IPS-18a (cell line): Measurements from ENCODE around the gene PDE9A.

Experiments
- H3K27ac ChIP-seq: one replicate; pipeline ENCODE4 v1.5.1; 2013; ENCODE audit warnings: low read length
- H3K27me3 ChIP-seq: one replicate; pipeline ENCODE4 v1.6.1; 2013; ENCODE audit warnings: mild to moderate bottlenecking, low read length; ENCODE audit not compliant: control insufficient read depth, insufficient read depth
- H3K36me3 ChIP-seq: one replicate; pipeline ENCODE4 v1.6.1; 2013; ENCODE audit warnings: low read depth, low read length; ENCODE audit not compliant: control insufficient read depth
- H3K4me1 ChIP-seq: one replicate; pipeline ENCODE4 v1.6.1; 2013; ENCODE audit warnings: low read depth, low read length; ENCODE audit not compliant: control insufficient read depth
- H3K4me3 ChIP-seq: one replicate; pipeline ENCODE4 v1.5.1; 2013; ENCODE audit warnings: low read length
- H3K9ac ChIP-seq: one replicate; pipeline ENCODE4 v1.6.1; 2013; ENCODE audit warnings: mild to moderate bottlenecking, low read length, moderate library complexity
- H3K9me3 ChIP-seq: one replicate; pipeline ENCODE4 v1.6.1; 2013; ENCODE audit warnings: low read depth, low read length; ENCODE audit not compliant: control insufficient read depth

The PDE9A gene

GRCh38 chr21:42819861-42820615 lies 166.6 kb downstream of the PDE9A start:
- peaks cover 6% of the 10 kb centered on the region for H3K9me3 ChIP-seq
- H3K4me1 ChIP-seq: no peaks in the 10 kb centered on the region
- no peak overlapping the region for H3K4me3 ChIP-seq
- no peak overlapping the region for H3K9ac ChIP-seq
- no peaks in the 10 kb centered on the region for H3K36me3 ChIP-seq
- no peaks in the 10 kb centered on the region for H3K27me3 ChIP-seq
- H3K27ac ChIP-seq: no peak overlapping the region

GRCh38 chr21:42820616-42821465 lies 167.4 kb downstream of the PDE9A start:
- no peak overlapping the region for H3K4me3 ChIP-seq
- no peak overlapping the region for H3K9ac ChIP-seq
- no peaks in the 10 kb centered on the region for H3K36me3 ChIP-seq
- no peak overlapping the region for H3K27ac ChIP-seq
- no peaks in the 10 kb centered on the region for H3K4me1 ChIP-seq
- H3K9me3 ChIP-seq: peaks cover 6% of the 10 kb centered on the region
- H3K27me3 ChIP-seq: peaks cover 2% of the 10 kb centered on the region
